DND-41 (cell line): Measurements from ENCODE around the gene HECTD3.
"Not testable (repeated sequence)": the region's sequence is repeated elsewhere in the genome, so short reads cannot be mapped to it uniquely, and the experiment has no call there.

Source experiments
- ATAC-seq: fragments of 200-7000 bp; cut with Tn5 transposase; 3 replicates; pipeline ENCODE4 v1.9.1; 2021; ENCODE audit warnings: low read depth; ENCODE audit not compliant: insufficient read depth
- DNase-seq: peaks from one replicate; pipeline ENCODE4 v3.0.0-alpha.2; 2020
- H2AFZ ChIP-seq: 2 replicates; pipeline ENCODE4 v1.6.0; 2012; ENCODE audit warnings: low read depth, low read length
- H3K27ac ChIP-seq: 2 replicates; pipeline ENCODE4 v1.5.1; 2012; ENCODE audit warnings: low read length, inconsistent platforms
- H3K27me3 ChIP-seq: fragments of 200-600 bp; sonication (generic); 2 replicates; pipeline ENCODE4 v1.6.0; 2012; ENCODE audit warnings: low read length, mild to moderate bottlenecking, inconsistent platforms; ENCODE audit not compliant: insufficient read depth, poor library complexity
- H3K36me3 ChIP-seq: 2 replicates; pipeline ENCODE4 v1.5.1; 2012; ENCODE audit warnings: low read length, inconsistent platforms; ENCODE audit not compliant: insufficient read depth
- H3K4me1 ChIP-seq: 2 replicates; pipeline ENCODE4 v1.5.1; 2012; ENCODE audit warnings: mild to moderate bottlenecking, low read length; ENCODE audit not compliant: insufficient read depth
- H3K4me2 ChIP-seq: 2 replicates; pipeline ENCODE4 v1.6.0; 2012; ENCODE audit warnings: mild to moderate bottlenecking, moderate library complexity, low read length, inconsistent platforms; ENCODE audit not compliant: insufficient read depth
- H3K4me3 ChIP-seq, 2 experiments: fragments of 200-600 bp in 1 of 2; shearing (Covaris generic) in 1 of 2; 2 replicates each; pipeline ENCODE4 v1.5.1; 2012 to 2016; ENCODE audit warnings: inconsistent platforms in 2 of 2, low read length in 2 of 2, mild to moderate bottlenecking in 2 of 2, low read depth in 1 of 2, moderate library complexity in 1 of 2
- H3K79me2 ChIP-seq: 2 replicates; pipeline ENCODE4 v1.6.0; 2012; ENCODE audit warnings: low read length, inconsistent platforms; ENCODE audit not compliant: insufficient read depth
- H3K9ac ChIP-seq: 2 replicates; pipeline ENCODE4 v1.6.0; 2012; ENCODE audit warnings: low read depth, mild to moderate bottlenecking, inconsistent platforms, low read length, moderate library complexity
- H3K9me3 ChIP-seq: 2 replicates; pipeline ENCODE4 v1.5.1; 2012; ENCODE audit warnings: low read length, moderate library complexity, mild to moderate bottlenecking, inconsistent platforms; ENCODE audit not compliant: insufficient read depth, severe bottlenecking
- H4K20me1 ChIP-seq: 2 replicates; pipeline ENCODE4 v1.6.0; 2012; ENCODE audit warnings: low read length; ENCODE audit not compliant: insufficient read depth
- EZH2 ChIP-seq: IDR thresholded peaks from 3 replicates; pipeline ENCODE4 v1.6.1; 2012; ENCODE audit warnings: borderline replicate concordance, low read depth, mild to moderate bottlenecking, moderate library complexity, low read length, inconsistent platforms; ENCODE audit not compliant: severe bottlenecking
- TF ChIP-seq, protein P1 (sequence below): IDR thresholded peaks from 2 replicates; pipeline ENCODE4 v1.5.1; 2012; ENCODE audit warnings: borderline replicate concordance, low read length, moderate library complexity, mild to moderate bottlenecking; ENCODE audit not compliant: poor library complexity, severe bottlenecking; ENCODE audit errors: extremely low read depth

HECTD3 gene

DNA sequence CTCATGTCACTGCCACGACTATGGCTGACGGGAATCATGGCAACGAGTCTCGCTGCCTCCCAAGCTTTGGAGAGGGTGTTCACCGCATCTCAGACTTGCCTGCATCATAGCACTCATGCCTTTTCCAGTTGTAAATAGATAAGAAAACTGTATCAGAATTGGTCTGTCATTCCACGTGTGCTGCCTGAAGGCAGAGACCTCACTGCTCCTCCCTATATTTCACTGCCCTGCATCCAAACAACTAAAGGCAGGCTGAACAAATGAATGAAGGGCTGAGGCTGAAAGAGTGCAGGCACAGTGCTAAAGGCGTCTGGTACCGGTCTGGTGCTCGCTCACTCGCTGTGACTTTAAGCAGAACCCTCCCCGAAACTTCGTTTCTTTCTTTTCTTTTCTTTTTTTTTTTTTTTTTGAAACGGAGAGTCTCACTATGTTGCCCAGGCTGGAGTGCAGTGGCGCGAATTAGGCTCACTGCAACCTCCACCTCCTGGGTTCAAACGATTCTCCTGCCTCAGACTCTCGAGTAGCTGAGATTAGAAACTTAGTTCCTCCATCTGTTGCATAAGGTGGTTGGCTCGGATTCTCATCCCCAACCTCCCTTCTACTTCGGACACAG lies 25.3 kb downstream of the HECTD3 start:
- no peaks in the 10 kb centered on the region for H3K27me3 ChIP-seq
- H3K4me2 ChIP-seq, result peak overlapping the region; percentile 86
- TF ChIP-seq, protein P1, sequence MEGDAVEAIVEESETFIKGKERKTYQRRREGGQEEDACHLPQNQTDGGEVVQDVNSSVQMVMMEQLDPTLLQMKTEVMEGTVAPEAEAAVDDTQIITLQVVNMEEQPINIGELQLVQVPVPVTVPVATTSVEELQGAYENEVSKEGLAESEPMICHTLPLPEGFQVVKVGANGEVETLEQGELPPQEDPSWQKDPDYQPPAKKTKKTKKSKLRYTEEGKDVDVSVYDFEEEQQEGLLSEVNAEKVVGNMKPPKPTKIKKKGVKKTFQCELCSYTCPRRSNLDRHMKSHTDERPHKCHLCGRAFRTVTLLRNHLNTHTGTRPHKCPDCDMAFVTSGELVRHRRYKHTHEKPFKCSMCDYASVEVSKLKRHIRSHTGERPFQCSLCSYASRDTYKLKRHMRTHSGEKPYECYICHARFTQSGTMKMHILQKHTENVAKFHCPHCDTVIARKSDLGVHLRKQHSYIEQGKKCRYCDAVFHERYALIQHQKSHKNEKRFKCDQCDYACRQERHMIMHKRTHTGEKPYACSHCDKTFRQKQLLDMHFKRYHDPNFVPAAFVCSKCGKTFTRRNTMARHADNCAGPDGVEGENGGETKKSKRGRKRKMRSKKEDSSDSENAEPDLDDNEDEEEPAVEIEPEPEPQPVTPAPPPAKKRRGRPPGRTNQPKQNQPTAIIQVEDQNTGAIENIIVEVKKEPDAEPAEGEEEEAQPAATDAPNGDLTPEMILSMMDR, result no peak
- no peak for TF ChIP-seq EZH2
- H3K4me3 ChIP-seq, result peak overlapping the region; percentile 83 to 99
- peaks cover 30% of the 10 kb centered on the region for H3K79me2 ChIP-seq
- H3K27ac ChIP-seq, result peak overlapping the region; percentile 77
- ATAC-seq (peak; percentile 2; the same call in 2 of the 3 replicates), DNase-seq (no peak)
- no peaks in the 10 kb centered on the region for H3K9me3 ChIP-seq
- peaks cover 25% of the 10 kb centered on the region for H3K4me1 ChIP-seq
- peak overlapping the region; percentile 100 for H2AFZ ChIP-seq
- peaks cover 6% of the 10 kb centered on the region; the same call in 1 of the 2 replicates for H3K36me3 ChIP-seq
- peak overlapping the region; percentile 86 for H3K9ac ChIP-seq
- H4K20me1 ChIP-seq, result no peaks in the 10 kb centered on the region; the same call in 1 of the 2 replicates

GRCh38 chr1:44977372-44977771 lies 33.8 kb downstream of the HECTD3 start:
- not testable (repeated sequence) for H3K4me3 ChIP-seq, H3K27me3 ChIP-seq, H3K9me3 ChIP-seq, H3K79me2 ChIP-seq, H3K4me1 ChIP-seq, DNase-seq, H2AFZ ChIP-seq, ATAC-seq, H3K4me2 ChIP-seq, H3K27ac ChIP-seq, H3K9ac ChIP-seq, H4K20me1 ChIP-seq
- H3K36me3 ChIP-seq, result peaks cover 83% of the 10 kb centered on the region

DNA sequence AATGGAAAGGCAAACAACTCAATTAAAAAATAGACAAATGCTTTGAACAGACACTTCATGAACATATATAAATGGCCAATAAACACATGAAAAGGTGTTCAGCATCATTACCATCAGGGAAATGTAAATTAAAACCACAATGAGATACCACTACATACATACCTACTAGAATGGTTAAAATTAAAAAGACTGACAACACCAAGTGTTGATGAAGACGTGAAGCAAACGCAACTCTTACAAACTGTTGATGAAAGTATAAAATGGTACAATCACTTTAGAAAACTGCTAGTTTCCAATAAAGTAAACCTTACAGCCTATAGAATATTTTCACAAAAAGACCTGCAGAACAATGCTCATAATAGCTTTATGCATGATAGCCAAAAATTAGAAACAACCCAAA lies 34.9 kb downstream of the HECTD3 start:
- Histone ChIP-seq H3K4me1 (no peaks in the 10 kb centered on the region), H2AFZ (no peak overlapping the region), H3K9me3 (no peaks in the 10 kb centered on the region), H3K36me3 (peaks cover 80% of the 10 kb centered on the region), H3K79me2 (0 out of 2 replicates have a peak, but pooled peaks cover 4% of the 10 kb centered on the region), H3K27me3 (no peaks in the 10 kb centered on the region), H3K27ac (no peak overlapping the region), H4K20me1 (no peaks in the 10 kb centered on the region), H3K9ac (no peak overlapping the region), H3K4me2 (no peak overlapping the region), H3K4me3 (no peak overlapping the region)
- no peak for ATAC-seq
- DNase-seq, result no peak
- TF ChIP-seq, protein P1, result no peak
- no peak for TF ChIP-seq EZH2

DNA sequence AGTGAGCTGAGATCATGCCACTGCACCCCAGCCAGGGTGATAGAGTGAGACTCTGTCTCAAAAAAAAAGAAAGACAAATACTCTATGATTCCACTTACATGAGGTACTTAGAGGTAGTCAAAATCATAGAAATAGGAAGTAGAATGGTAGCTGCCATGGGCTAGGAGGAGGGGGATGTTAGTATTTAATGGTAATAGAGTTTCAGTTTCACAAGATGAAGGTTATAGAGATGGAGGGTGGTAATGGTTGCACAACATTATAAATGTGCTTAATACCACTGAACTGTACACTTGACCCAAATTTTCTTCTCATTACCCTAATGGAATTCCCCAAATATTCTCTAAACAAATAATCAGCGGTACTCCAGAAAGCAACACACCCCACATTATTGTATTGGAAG lies 37.5 kb downstream of the HECTD3 start:
- H3K27ac ChIP-seq, result no peak overlapping the region
- no peak overlapping the region for H3K9ac ChIP-seq
- no peaks in the 10 kb centered on the region for H4K20me1 ChIP-seq
- H3K79me2 ChIP-seq, result 0 out of 2 replicates have a peak, but pooled peaks cover 4% of the 10 kb centered on the region
- H3K27me3 ChIP-seq, result no peaks in the 10 kb centered on the region
- no peaks in the 10 kb centered on the region for H3K4me1 ChIP-seq
- TF ChIP-seq, protein P1, result no peak
- no peak for TF ChIP-seq EZH2
- ATAC-seq (no peak), DNase-seq (no peak)
- no peaks in the 10 kb centered on the region for H3K9me3 ChIP-seq
- H3K4me2 ChIP-seq, result no peak overlapping the region
- no peak overlapping the region for H2AFZ ChIP-seq
- H3K4me3 ChIP-seq, result no peak overlapping the region
- H3K36me3 ChIP-seq, result peaks cover 59% of the 10 kb centered on the region
